ENCODE measurements around the gene NUDC.

NUDC gene

GRCh38 chr1:26900815-26901511, 20.6 kb upstream of the NUDC start:
- H3K4me3 ChIP-seq, result peak overlapping the region; percentile 95
- peak overlapping the region; percentile 63 to 79 for H3K27ac ChIP-seq
- no peak for TF ChIP-seq CTCF (IDR thresholded peaks at IDR 0.05)
- no peak for DNase-seq (ENCODE audit: low spot score)

GRCh38 chr1:26907071-26907917, 14.2 kb upstream of the NUDC start:
- no peak for DNase-seq (ENCODE audit: low spot score)
- Histone ChIP-seq H3K4me3 (no peak overlapping the region), H3K27ac (no peak overlapping the region)
- no peak for TF ChIP-seq CTCF (IDR thresholded peaks at IDR 0.05)

- DNase-seq (ENCODE audit: low spot score), result no peak
- H3K27ac ChIP-seq, result no peak overlapping the region
- no peak overlapping the region for H3K4me3 ChIP-seq
- TF ChIP-seq CTCF (IDR thresholded peaks at IDR 0.05), result no peak
Observed at GRCh38 chr1:26909951-26910342, 11.6 kb upstream of the NUDC start.

- DNase-seq (ENCODE audit: low spot score), result no peak
- no peak for TF ChIP-seq CTCF (IDR thresholded peaks at IDR 0.05)
- no peak overlapping the region for H3K4me3 ChIP-seq
- no peak overlapping the region for H3K27ac ChIP-seq
Observed at GRCh38 chr1:26910343-26911160, 11.0 kb upstream of the NUDC start.

GRCh38 chr1:26911399-26912146, 10.0 kb upstream of the NUDC start:
- H3K4me3 ChIP-seq, result no peak overlapping the region
- TF ChIP-seq CTCF (IDR thresholded peaks at IDR 0.05), result no peak

GRCh38 chr1:26912147-26912490, 9.4 kb upstream of the NUDC start:
- no peak for DNase-seq (ENCODE audit: low spot score)
- no peak for TF ChIP-seq CTCF (IDR thresholded peaks at IDR 0.05)
- no peak overlapping the region for H3K27ac ChIP-seq
- H3K4me3 ChIP-seq, result no peak overlapping the region

More at GRCh38 chr1:26911399-26912146, 10.0 kb upstream of the NUDC start:
- no peak overlapping the region for H3K27ac ChIP-seq
- no peak for DNase-seq (ENCODE audit: low spot score)
